Measurements from ENCODE around the gene SUPT3H. TPM values are rescaled to one million over a fixed set of nuclear protein-coding genes. Genes with fewer than 3 reads are reported as not detected.
"Not testable (repeated sequence)": the region's sequence is repeated elsewhere in the genome, so short reads cannot be mapped to it uniquely, and the experiment has no call there.

SUPT3H gene
- total and polyA plus RNA-seq, 2 donors from 2014 or later = 10.1 to 12.5 TPM

DNA sequence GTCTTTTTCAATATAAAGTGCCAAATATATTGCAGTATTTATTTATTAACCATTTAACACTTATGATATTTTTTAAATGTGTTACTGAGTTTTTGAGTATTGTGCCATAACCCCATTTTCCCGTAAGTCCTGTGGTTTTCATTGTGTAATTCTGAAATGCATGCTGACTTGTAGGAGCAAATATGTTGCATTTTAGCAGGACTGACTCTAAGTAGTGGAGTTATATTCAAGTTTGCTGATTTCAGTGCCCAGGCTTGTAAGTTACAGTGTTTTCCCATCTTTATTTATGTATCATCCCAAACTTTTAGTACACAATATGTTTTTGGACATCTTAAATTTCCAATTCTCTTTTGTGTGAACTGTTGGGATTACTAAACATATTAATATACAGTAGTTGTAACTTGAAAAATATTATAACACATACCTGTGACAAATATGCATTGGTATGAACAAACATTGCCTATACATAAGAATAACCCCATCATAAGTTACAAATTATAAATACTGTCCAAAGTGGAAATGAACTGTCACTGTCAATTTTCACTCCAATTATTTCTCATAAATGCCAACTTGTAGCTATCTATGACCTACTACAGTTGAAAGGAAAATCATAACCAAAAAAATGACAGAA, 228.9 kb downstream of the SUPT3H start:
- no peak for DNase-seq
- Histone ChIP-seq H3K9ac (ENCODE audit: low read length in 3 of 3) (no peak overlapping the region), H3K36me3 (ENCODE audit: control insufficient read depth in 2 of 3, insufficient read depth in 3 of 3, low read length in 3 of 3) (no peaks in the 10 kb centered on the region), H3K27ac (ENCODE audit: low read depth in 2 of 2, low read length in 2 of 2) (no peak overlapping the region), H3K4me1 (ENCODE audit: control insufficient read depth in 2 of 3, insufficient read depth in 2 of 3, low read depth in 1 of 3, low read length in 3 of 3) (no peaks in the 10 kb centered on the region), H3K27me3 (ENCODE audit: control insufficient read depth, insufficient read depth, low read length) (no peaks in the 10 kb centered on the region), H3K4me3 (ENCODE audit: low read length in 3 of 3) (no peak overlapping the region), H3K9me3 (ENCODE audit: control insufficient read depth in 2 of 3, insufficient read depth in 1 of 3, low read length in 3 of 3) (peaks cover 0 to 7% (median 0%) of the 10 kb centered on the region in 3 donors)
- intact Hi-C loops (cut with DNase I) = no loop called here
- no peak for FAIRE-seq
- TF ChIP-seq, protein P1, sequence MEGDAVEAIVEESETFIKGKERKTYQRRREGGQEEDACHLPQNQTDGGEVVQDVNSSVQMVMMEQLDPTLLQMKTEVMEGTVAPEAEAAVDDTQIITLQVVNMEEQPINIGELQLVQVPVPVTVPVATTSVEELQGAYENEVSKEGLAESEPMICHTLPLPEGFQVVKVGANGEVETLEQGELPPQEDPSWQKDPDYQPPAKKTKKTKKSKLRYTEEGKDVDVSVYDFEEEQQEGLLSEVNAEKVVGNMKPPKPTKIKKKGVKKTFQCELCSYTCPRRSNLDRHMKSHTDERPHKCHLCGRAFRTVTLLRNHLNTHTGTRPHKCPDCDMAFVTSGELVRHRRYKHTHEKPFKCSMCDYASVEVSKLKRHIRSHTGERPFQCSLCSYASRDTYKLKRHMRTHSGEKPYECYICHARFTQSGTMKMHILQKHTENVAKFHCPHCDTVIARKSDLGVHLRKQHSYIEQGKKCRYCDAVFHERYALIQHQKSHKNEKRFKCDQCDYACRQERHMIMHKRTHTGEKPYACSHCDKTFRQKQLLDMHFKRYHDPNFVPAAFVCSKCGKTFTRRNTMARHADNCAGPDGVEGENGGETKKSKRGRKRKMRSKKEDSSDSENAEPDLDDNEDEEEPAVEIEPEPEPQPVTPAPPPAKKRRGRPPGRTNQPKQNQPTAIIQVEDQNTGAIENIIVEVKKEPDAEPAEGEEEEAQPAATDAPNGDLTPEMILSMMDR (IDR thresholded peaks at IDR 0.05; ENCODE audit: borderline replicate concordance, extremely low read depth, insufficient read depth) = no peak

DNA sequence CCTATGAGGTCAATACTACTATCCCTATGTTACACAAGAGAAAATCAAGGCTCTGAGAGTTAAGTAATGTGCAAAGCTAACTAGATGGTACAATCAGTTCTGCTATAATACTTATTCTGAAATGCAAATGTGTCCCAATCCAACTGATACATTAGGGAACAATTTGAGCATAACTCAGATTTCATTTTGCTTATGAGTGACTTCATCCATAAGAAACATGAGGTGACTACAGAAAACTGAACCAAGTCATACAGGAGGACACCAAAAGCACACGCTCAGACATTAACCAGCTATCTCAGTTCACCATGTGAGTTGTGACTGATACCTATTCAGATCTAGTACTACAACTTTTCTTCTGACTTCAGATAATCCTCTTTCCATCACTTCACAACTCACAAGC, 229.5 kb downstream of the SUPT3H start:
- no peaks in the 10 kb centered on the region for H3K4me1 ChIP-seq (ENCODE audit: control insufficient read depth in 2 of 3, insufficient read depth in 2 of 3, low read depth in 1 of 3, low read length in 3 of 3)
- H3K36me3 ChIP-seq (ENCODE audit: control insufficient read depth in 2 of 3, insufficient read depth in 3 of 3, low read length in 3 of 3) = no peaks in the 10 kb centered on the region

DNA sequence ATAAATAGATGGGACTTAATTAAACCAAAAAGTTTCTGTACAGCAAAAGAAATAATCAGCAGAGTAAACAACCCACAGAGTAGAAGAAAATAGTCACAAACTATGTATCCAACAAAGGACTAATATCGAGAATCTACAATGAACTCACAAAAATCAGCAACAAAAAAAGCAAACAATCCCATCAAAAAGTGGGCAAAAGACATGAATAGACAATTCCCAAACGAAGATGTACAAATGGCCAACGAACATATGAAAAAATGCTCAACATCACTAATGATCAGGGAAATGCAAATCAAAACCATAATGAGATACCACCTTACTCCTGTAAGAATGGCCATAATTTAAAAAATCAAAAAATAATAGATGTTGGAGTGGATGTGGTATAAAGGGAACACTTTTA, 232.1 kb downstream of the SUPT3H start:
- peaks cover 0 to 13% (median 3%) of the 10 kb centered on the region in 3 donors for H3K9me3 ChIP-seq (ENCODE audit: control insufficient read depth in 2 of 3, insufficient read depth in 1 of 3, low read length in 3 of 3)
- FAIRE-seq; H3K4me3 ChIP-seq (ENCODE audit: low read length in 3 of 3); DNase-seq; H3K9ac ChIP-seq (ENCODE audit: low read length in 3 of 3); intact Hi-C loops (cut with DNase I); H3K27ac ChIP-seq (ENCODE audit: low read depth in 2 of 2, low read length in 2 of 2); H3K36me3 ChIP-seq (ENCODE audit: control insufficient read depth in 2 of 3, insufficient read depth in 3 of 3, low read length in 3 of 3); H3K27me3 ChIP-seq (ENCODE audit: control insufficient read depth, insufficient read depth, low read length); H3K4me1 ChIP-seq (ENCODE audit: control insufficient read depth in 2 of 3, insufficient read depth in 2 of 3, low read depth in 1 of 3, low read length in 3 of 3): not testable (repeated sequence)

More for the DNA sequence above, 229.5 kb downstream of the SUPT3H start:
- FAIRE-seq (no peak), DNase-seq (no peak)
- Histone ChIP-seq H3K27me3 (ENCODE audit: control insufficient read depth, insufficient read depth, low read length) (no peaks in the 10 kb centered on the region), H3K4me3 (ENCODE audit: low read length in 3 of 3) (no peak overlapping the region), H3K9me3 (ENCODE audit: control insufficient read depth in 2 of 3, insufficient read depth in 1 of 3, low read length in 3 of 3) (peaks cover 0 to 7% (median 0%) of the 10 kb centered on the region in 3 donors), H3K9ac (ENCODE audit: low read length in 3 of 3) (no peak overlapping the region), H3K27ac (ENCODE audit: low read depth in 2 of 2, low read length in 2 of 2) (no peak overlapping the region)
- intact Hi-C loops (cut with DNase I) = no loop called here
- TF ChIP-seq, protein P1 (IDR thresholded peaks at IDR 0.05; ENCODE audit: borderline replicate concordance, extremely low read depth, insufficient read depth) = no peak

DNA sequence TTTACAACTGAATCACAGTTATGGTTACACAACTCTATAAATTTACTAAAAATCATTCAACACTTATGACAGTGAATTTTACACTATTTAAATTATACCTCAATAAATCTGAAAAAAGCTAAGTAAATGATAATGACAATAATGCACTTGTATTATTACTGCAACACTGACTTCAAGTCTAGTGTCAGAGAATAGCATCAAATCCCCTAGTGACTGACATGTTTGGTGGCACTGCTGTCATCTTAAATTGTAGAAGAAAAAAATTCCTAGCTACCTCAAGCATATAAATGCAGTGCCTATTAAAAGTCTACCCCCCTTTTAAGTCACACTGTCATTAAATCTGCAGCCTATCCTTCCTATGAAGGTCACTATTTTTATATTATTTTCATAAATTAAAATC, 239.0 kb downstream of the SUPT3H start:
- H3K36me3 ChIP-seq (ENCODE audit: control insufficient read depth in 2 of 3, insufficient read depth in 3 of 3, low read length in 3 of 3) = no peaks in the 10 kb centered on the region
- no peak overlapping the region for H3K27ac ChIP-seq (ENCODE audit: low read depth in 2 of 2, low read length in 2 of 2)
- H3K9ac ChIP-seq (ENCODE audit: low read length in 3 of 3) = no peak overlapping the region
- TF ChIP-seq, protein P1 (IDR thresholded peaks at IDR 0.05; ENCODE audit: borderline replicate concordance, extremely low read depth, insufficient read depth) = no peak
- FAIRE-seq (no peak), DNase-seq (no peak)
- peaks cover 0 to 13% (median 3%) of the 10 kb centered on the region in 3 donors for H3K9me3 ChIP-seq (ENCODE audit: control insufficient read depth in 2 of 3, insufficient read depth in 1 of 3, low read length in 3 of 3)
- H3K4me3 ChIP-seq (ENCODE audit: low read length in 3 of 3) = no peak overlapping the region
- intact Hi-C loops (cut with DNase I) = no loop called here
- no peaks in the 10 kb centered on the region for H3K4me1 ChIP-seq (ENCODE audit: control insufficient read depth in 2 of 3, insufficient read depth in 2 of 3, low read depth in 1 of 3, low read length in 3 of 3)
- H3K27me3 ChIP-seq (ENCODE audit: control insufficient read depth, insufficient read depth, low read length) = no peaks in the 10 kb centered on the region
